ENCODE results near the gene CEP89.
"Not testable (repeated sequence)": the region's sequence is repeated elsewhere in the genome, so short reads cannot be mapped to it uniquely, and the experiment has no call there.

- not testable (repeated sequence) for TF ChIP-seq CTCF, POLR2A (IDR thresholded peaks at IDR 0.05)
Measured at GRCh38 chr19:33010891-33011290, 39.1 kb upstream of the CEP89 start.
